Testis (tissue), 3 donors: ENCODE results near the gene UTP15. TPM values are rescaled to one million over a fixed set of nuclear protein-coding genes. Genes with fewer than 3 reads are reported as not detected.

ENCODE experiments used
- DNase-seq: peaks from one replicate; pipeline ENCODE4 v3.0.0-alpha.2; 2019
- H3K27ac ChIP-seq, 2 donors: fragments of 200-600 bp; sonication (generic); one replicate each; pipeline ENCODE4 v1.5.1; 2019
- H3K27me3 ChIP-seq: fragments of 200-600 bp; sonication (generic); one replicate; pipeline ENCODE4 v1.5.1; 2019
- H3K36me3 ChIP-seq: fragments of 200-600 bp; sonication (generic); one replicate; pipeline ENCODE4 v1.5.1; 2017; ENCODE audit warnings: low read depth; ENCODE audit errors: missing control alignments
- H3K4me1 ChIP-seq: fragments of 200-600 bp; sonication (generic); one replicate; pipeline ENCODE4 v1.5.1; 2019
- H3K4me3 ChIP-seq, 2 donors: fragments of 200-600 bp; sonication (generic); one replicate each; pipeline ENCODE4 v1.5.1; 2017 to 2019
- H3K9me3 ChIP-seq: fragments of 200-600 bp; sonication (generic); one replicate; pipeline ENCODE4 v1.5.1; 2017
- POLR2A ChIP-seq: fragments of 450-650 bp; IDR thresholded peaks from one replicate; pipeline ENCODE4 v1.6.1; 2017; ENCODE audit warnings: antibody characterized with exemption, mild to moderate bottlenecking, moderate library complexity
- intact Hi-C: fragments of 100-400 bp; cut with DNase I; formaldehyde crosslinking; loops from one replicate; pipeline ENCODE4 v1.15.1; 2023; ENCODE audit warnings: low total_unique reads
- polyA plus RNA-seq: library from polyadenylated mRNA; stranded (reverse); fragments of 350-450 nt; fragmentation: Illumina TruSeq; extraction: RNeasy Lipid Tissue Mini Kit (QIAGEN cat#74804); gene quantifications from one replicate; pipeline ENCODE4 v1.2.3, GENCODE V29; 2014; ENCODE audit warnings: low read depth, low replicate concordance; ENCODE audit not compliant: insufficient read depth
- total RNA-seq, 2 donors: library from RNA; depleted of rRNA; stranded (reverse); fragments of >200 nt; gene quantifications; one replicate each; pipeline ENCODE4 v1.2.3, GENCODE V29; 2016
- TF ChIP-seq, protein P1 (sequence below), 3 experiments: fragments of 450-650 bp in 2 of 3; fragments of 200-600 bp in 1 of 3; sonication (generic) in 1 of 3; IDR thresholded peaks; one replicate each; pipeline ENCODE4 v1.5.1; 2016 to 2019; ENCODE audit warnings: antibody characterized with exemption in 3 of 3, mild to moderate bottlenecking in 2 of 3, moderate library complexity in 1 of 3

The UTP15 gene
- total and polyA plus RNA-seq, 3 donors from 2014 or later = 11.4 to 36.7 (median 34.9) TPM

DNA sequence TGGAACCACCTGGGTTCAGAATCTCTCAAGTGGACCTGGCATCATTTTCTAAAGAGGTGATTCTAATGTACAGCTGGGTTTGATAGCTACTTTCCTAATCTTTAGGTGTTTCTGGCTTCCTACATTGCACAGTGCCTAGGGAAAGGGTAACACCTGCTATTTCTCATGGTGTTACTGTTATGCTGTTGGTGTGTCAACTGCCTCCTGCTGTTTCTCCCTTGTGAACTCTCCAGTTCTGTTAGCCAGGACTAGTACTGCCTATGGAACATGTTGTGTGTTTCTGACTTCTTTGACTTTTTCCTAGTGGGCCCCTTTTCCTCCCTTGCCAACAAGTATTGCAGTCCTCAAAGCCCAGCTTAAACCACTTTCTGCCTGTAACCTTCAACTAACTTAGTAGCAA is 66.0 kb downstream of the UTP15 start:
- Histone ChIP-seq H3K4me1 (no peaks in the 10 kb centered on the region), H3K27me3 (no peaks in the 10 kb centered on the region), H3K36me3 (no peaks in the 10 kb centered on the region), H3K9me3 (no peaks in the 10 kb centered on the region), H3K27ac (no peak overlapping the region), H3K4me3 (no peak overlapping the region)
- no peak for TF ChIP-seq POLR2A
- TF ChIP-seq, protein P1, sequence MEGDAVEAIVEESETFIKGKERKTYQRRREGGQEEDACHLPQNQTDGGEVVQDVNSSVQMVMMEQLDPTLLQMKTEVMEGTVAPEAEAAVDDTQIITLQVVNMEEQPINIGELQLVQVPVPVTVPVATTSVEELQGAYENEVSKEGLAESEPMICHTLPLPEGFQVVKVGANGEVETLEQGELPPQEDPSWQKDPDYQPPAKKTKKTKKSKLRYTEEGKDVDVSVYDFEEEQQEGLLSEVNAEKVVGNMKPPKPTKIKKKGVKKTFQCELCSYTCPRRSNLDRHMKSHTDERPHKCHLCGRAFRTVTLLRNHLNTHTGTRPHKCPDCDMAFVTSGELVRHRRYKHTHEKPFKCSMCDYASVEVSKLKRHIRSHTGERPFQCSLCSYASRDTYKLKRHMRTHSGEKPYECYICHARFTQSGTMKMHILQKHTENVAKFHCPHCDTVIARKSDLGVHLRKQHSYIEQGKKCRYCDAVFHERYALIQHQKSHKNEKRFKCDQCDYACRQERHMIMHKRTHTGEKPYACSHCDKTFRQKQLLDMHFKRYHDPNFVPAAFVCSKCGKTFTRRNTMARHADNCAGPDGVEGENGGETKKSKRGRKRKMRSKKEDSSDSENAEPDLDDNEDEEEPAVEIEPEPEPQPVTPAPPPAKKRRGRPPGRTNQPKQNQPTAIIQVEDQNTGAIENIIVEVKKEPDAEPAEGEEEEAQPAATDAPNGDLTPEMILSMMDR (IDR thresholded peaks at IDR 0.05) = no peak
- no peak for DNase-seq
- intact Hi-C loops = no loop called here

Other genes with a start within 250 kb of the UTP15 start
- gene FOXD1, start 117.0 kb upstream of the UTP15 start, total RNA-seq = 10 to 100 TPM in 1 of 2 donors, 1 to 10 TPM in 1; 7.4 to 12.8 TPM
- gene FOXD1, start 117.0 kb upstream of the UTP15 start, polyA plus RNA-seq = 9.1 TPM
- 100 to 1,000 TPM; 232 to 277 TPM for gene BTF3, start 67.3 kb upstream of the UTP15 start, total RNA-seq
- 387 TPM for gene BTF3, start 67.3 kb upstream of the UTP15 start, polyA plus RNA-seq
- 10 to 100 TPM; 33.6 to 34.7 TPM for gene ANKRA2, start 104 bp upstream of the UTP15 start, total RNA-seq
- 20.3 TPM for gene ANKRA2, start 104 bp upstream of the UTP15 start, polyA plus RNA-seq
- gene ARHGEF28, start 60.5 kb downstream of the UTP15 start, total RNA-seq = 1 to 10 TPM; 8.0 to 8.7 TPM
- gene ARHGEF28, start 60.5 kb downstream of the UTP15 start, polyA plus RNA-seq = 3.9 TPM